Activated T-cell treated with anti-CD3 and anti-CD28 coated beads, Interleukin-2, amount 50 U/mL, for 24 hours (primary cell): ENCODE data around the gene IL21R.
"Not testable (repeated sequence)": the region's sequence is repeated elsewhere in the genome, so short reads cannot be mapped to it uniquely, and the experiment has no call there.

Source experiments
- DNase-seq: peaks from one replicate; pipeline ENCODE4 v3.0.0-alpha.2; 2020
- H3K27ac Mint-ChIP-seq: 2 replicates; pipeline ENCODE4 v1.8.0; 2020; ENCODE audit warnings: mild to moderate bottlenecking, mixed read lengths
- H3K27me3 Mint-ChIP-seq: 2 replicates; pipeline ENCODE4 v1.8.0; 2020; ENCODE audit warnings: mixed read lengths
- H3K36me3 Mint-ChIP-seq: 2 replicates; pipeline ENCODE4 v1.8.0; 2020; ENCODE audit warnings: low read depth, mixed read lengths
- H3K4me1 Mint-ChIP-seq: 2 replicates; pipeline ENCODE4 v1.8.0; 2020; ENCODE audit warnings: low read depth, mixed read lengths
- H3K4me3 Mint-ChIP-seq: 2 replicates; pipeline ENCODE4 v1.8.0; 2020; ENCODE audit warnings: mild to moderate bottlenecking, moderate library complexity, mixed read lengths
- H3K9me3 Mint-ChIP-seq: 2 replicates; pipeline ENCODE4 v1.8.0; 2020; ENCODE audit warnings: mixed read lengths

IL21R gene

GRCh38 chr16:27434141-27435051, 32.4 kb downstream of the IL21R start:
- H3K36me3 Mint-ChIP-seq: peaks cover 97% of the 10 kb centered on the region

DNA sequence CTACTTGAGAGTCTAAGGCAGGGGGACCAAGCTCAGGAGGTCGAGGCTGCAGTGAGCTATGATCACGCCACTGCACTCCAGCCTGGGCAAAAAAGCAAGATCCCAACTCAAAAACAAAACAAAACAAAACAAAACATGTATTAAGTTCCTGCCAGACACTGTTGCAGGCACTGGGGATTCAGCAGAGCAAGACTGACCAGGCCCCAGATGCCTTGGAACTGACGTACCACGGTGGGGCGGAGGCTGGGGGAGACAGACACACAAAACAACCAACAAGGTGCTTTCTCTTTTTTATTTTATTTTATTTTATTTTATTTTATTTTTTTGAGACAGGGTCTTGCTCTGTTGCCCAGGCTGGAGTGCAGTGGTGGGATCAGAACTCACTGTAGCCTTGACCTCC, 33.2 kb downstream of the IL21R start:
- Mint-ChIP-seq H3K27ac (peak overlapping the region; percentile 92), H3K4me1 (peaks cover 34% of the 10 kb centered on the region), H3K36me3 (peaks cover 97% of the 10 kb centered on the region)
- not testable (repeated sequence) for H3K9me3 Mint-ChIP-seq, H3K4me3 Mint-ChIP-seq, H3K27me3 Mint-ChIP-seq
- peak; percentile 18 for DNase-seq

More at GRCh38 chr16:27434141-27435051, 32.4 kb downstream of the IL21R start:
- Mint-ChIP-seq H3K27ac (peak overlapping the region; percentile 92), H3K4me3 (no peak overlapping the region), H3K4me1 (peaks cover 39% of the 10 kb centered on the region), H3K9me3 (no peaks in the 10 kb centered on the region), H3K27me3 (no peaks in the 10 kb centered on the region)
- DNase-seq: peak; percentile 21

DNA sequence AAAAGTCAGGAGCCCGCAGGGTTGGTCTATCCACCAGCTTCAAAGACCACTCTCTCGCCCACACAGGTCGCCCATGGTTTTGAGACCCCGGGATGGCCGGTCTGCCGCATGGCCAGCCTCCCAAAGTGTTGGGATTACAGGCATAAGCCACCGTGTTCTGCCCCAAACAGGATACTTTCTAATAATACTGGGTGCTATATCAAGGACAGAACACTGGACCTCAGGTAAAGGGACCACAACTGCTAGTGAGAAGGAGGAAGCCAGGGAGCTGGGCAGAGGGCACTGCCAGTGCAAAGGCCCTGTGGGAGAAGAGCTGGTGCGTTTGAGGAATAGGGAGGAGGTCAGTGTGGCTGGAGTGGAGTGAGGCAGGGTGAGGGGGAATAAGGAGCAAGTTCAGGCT, 34.1 kb downstream of the IL21R start:
- Mint-ChIP-seq H3K9me3 (no peaks in the 10 kb centered on the region), H3K4me3 (no peak overlapping the region), H3K27ac (peak overlapping the region; percentile 83), H3K27me3 (no peaks in the 10 kb centered on the region), H3K4me1 (peaks cover 25% of the 10 kb centered on the region), H3K36me3 (peaks cover 97% of the 10 kb centered on the region)
- DNase-seq: peak; percentile 19

DNA sequence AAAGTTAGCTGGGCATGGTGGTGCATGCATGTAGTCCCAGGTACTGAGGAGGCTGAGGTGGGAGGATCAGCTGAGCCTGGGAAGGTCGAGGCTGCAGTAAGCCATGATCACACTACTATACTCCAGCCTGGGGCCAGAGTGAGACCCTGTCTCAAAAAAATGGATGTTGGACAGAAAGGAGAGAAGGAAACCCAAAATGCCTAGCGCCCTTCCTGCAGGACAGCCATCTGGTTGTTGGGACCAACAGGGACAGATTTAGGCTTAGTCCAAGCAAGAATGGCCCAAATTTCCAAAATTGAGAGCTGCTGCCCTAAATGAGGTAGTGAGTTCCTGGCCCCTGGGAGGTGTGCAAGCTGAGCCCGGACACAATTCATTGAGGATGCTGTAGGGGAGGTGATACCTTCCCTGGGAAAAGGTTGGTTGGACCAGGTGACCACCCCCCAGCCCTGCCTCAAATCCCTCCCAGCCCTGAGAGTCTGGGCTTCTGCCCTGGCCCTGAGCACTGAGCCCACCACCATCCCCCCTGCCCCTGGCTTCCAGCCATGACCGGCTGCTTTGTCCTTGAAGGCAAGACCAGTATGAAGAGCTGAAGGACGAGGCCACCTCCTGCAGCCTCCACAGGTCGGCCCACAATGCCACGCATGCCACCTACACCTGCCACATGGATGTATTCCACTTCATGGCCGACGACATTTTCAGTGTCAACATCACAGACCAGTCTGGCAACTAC, 35.1 kb downstream of the IL21R start:
- peak; percentile 28 for DNase-seq
- no peaks in the 10 kb centered on the region for H3K27me3 Mint-ChIP-seq
- peaks cover 22% of the 10 kb centered on the region for H3K4me1 Mint-ChIP-seq
- H3K9me3 Mint-ChIP-seq: no peaks in the 10 kb centered on the region
- no peak overlapping the region for H3K4me3 Mint-ChIP-seq
- H3K27ac Mint-ChIP-seq: peak overlapping the region; percentile 83
- H3K36me3 Mint-ChIP-seq: peaks cover 97% of the 10 kb centered on the region

GRCh38 chr16:27437946-27438345, 36.0 kb downstream of the IL21R start:
- peak overlapping the region; percentile 83 for H3K27ac Mint-ChIP-seq
- H3K36me3 Mint-ChIP-seq: peaks cover 97% of the 10 kb centered on the region
- no peak for DNase-seq
- peaks cover 21% of the 10 kb centered on the region for H3K4me1 Mint-ChIP-seq
- no peaks in the 10 kb centered on the region for H3K9me3 Mint-ChIP-seq
- no peaks in the 10 kb centered on the region for H3K27me3 Mint-ChIP-seq
- no peak overlapping the region for H3K4me3 Mint-ChIP-seq

GRCh38 chr16:27439271-27440018, 37.5 kb downstream of the IL21R start:
- no peaks in the 10 kb centered on the region for H3K9me3 Mint-ChIP-seq

GRCh38 chr16:27441276-27441675, 39.3 kb downstream of the IL21R start:
- Mint-ChIP-seq H3K27me3 (no peaks in the 10 kb centered on the region), H3K27ac (peak overlapping the region; percentile 77), H3K9me3 (no peaks in the 10 kb centered on the region), H3K4me3 (no peak overlapping the region), H3K4me1 (peaks cover 45% of the 10 kb centered on the region), H3K36me3 (peaks cover 99% of the 10 kb centered on the region)
- DNase-seq: peak; percentile 22

More at GRCh38 chr16:27439271-27440018, 37.5 kb downstream of the IL21R start:
- no peaks in the 10 kb centered on the region for H3K27me3 Mint-ChIP-seq
- peaks cover 97% of the 10 kb centered on the region for H3K36me3 Mint-ChIP-seq
- H3K4me3 Mint-ChIP-seq: no peak overlapping the region
- peak overlapping the region; percentile 38 for H3K27ac Mint-ChIP-seq
- DNase-seq: peak; percentile 2
- H3K4me1 Mint-ChIP-seq: peaks cover 26% of the 10 kb centered on the region

DNA sequence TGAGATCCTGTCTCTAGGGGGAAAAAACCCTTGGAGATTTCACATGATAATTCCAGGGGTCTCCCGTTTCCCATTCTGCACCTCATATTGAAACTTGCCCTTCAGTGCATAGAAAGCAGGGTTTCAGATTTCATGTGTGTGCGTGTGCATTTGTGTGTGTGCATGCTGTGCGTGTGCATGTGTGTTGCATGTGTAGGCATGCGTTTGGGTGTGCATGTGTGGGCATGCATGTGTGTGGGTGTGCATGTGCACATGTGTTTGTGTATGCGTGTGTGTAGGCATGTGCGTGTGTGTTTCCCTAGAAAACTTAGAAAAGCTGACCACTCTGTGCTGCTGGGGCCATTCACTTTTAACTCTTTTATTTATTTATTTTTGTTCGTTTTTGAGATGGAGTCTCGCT, 40.0 kb downstream of the IL21R start:
- Mint-ChIP-seq H3K27ac (no peak overlapping the region), H3K9me3 (no peaks in the 10 kb centered on the region), H3K4me1 (peaks cover 52% of the 10 kb centered on the region), H3K36me3 (peaks cover 99% of the 10 kb centered on the region), H3K4me3 (no peak overlapping the region), H3K27me3 (no peaks in the 10 kb centered on the region)
- DNase-seq: peak; percentile 16

- H3K27ac Mint-ChIP-seq: peak overlapping the region; percentile 86
- H3K4me1 Mint-ChIP-seq: peaks cover 72% of the 10 kb centered on the region
- no peaks in the 10 kb centered on the region for H3K27me3 Mint-ChIP-seq
- no peak overlapping the region for H3K4me3 Mint-ChIP-seq
- H3K36me3 Mint-ChIP-seq: peaks cover 99% of the 10 kb centered on the region
- H3K9me3 Mint-ChIP-seq: no peaks in the 10 kb centered on the region
- DNase-seq: peak; percentile 12
Measured at GRCh38 chr16:27444015-27444414, 42.0 kb downstream of the IL21R start.

GRCh38 chr16:27444470-27444869, 42.5 kb downstream of the IL21R start:
- H3K9me3 Mint-ChIP-seq: no peaks in the 10 kb centered on the region
- no peaks in the 10 kb centered on the region for H3K27me3 Mint-ChIP-seq
- H3K36me3 Mint-ChIP-seq: peaks cover 99% of the 10 kb centered on the region
- peak overlapping the region; percentile 86 for H3K27ac Mint-ChIP-seq
- peaks cover 73% of the 10 kb centered on the region for H3K4me1 Mint-ChIP-seq
- peak; percentile 29 for DNase-seq
- H3K4me3 Mint-ChIP-seq: no peak overlapping the region

GRCh38 chr16:27445502-27446175, 43.7 kb downstream of the IL21R start:
- Mint-ChIP-seq H3K9me3 (peaks cover under 1% of the 10 kb centered on the region), H3K4me3 (no peak overlapping the region), H3K36me3 (peaks cover 100% of the 10 kb centered on the region), H3K27me3 (no peaks in the 10 kb centered on the region), H3K4me1 (peaks cover 85% of the 10 kb centered on the region), H3K27ac (peak overlapping the region; percentile 86)
- peak; percentile 28 for DNase-seq

DNA sequence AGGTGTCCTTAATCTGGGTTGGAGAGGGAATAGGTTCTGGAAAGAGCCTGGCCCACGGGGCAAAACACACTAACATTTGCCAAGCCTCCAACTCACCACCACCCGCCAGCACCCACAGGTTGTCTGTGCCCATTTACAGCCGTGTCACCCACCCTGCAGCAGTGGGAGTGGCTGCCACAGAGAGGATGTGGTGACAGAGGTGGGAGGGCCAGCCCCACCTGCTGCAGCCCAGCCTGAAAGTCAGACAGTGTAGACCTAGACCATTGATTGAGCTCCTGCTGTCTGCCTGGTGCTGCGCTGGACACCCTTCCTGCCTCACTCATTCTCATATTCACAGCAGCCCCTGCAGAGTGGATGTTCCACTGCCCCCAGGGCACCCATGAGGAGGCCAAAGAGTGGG, 44.7 kb downstream of the IL21R start:
- H3K27me3 Mint-ChIP-seq: no peaks in the 10 kb centered on the region
- peaks cover 98% of the 10 kb centered on the region for H3K36me3 Mint-ChIP-seq
- H3K4me3 Mint-ChIP-seq: no peak overlapping the region
- DNase-seq: peak; percentile 67
- peaks cover 3% of the 10 kb centered on the region for H3K9me3 Mint-ChIP-seq
- peak overlapping the region; percentile 86 for H3K27ac Mint-ChIP-seq
- peaks cover 90% of the 10 kb centered on the region for H3K4me1 Mint-ChIP-seq

GRCh38 chr16:27447301-27447700, 45.3 kb downstream of the IL21R start:
- H3K4me3 Mint-ChIP-seq: no peak overlapping the region
- peak overlapping the region; percentile 86 for H3K27ac Mint-ChIP-seq
- H3K36me3 Mint-ChIP-seq: peaks cover 95% of the 10 kb centered on the region
- no peaks in the 10 kb centered on the region for H3K27me3 Mint-ChIP-seq
- no peak for DNase-seq
- H3K9me3 Mint-ChIP-seq: peaks cover 3% of the 10 kb centered on the region
- H3K4me1 Mint-ChIP-seq: peaks cover 93% of the 10 kb centered on the region
